Naive thymus-derived CD8-positive, alpha-beta T cell (primary cell): ENCODE results near the gene UBAP2L. TPM values are rescaled to one million over a fixed set of nuclear protein-coding genes. Genes with fewer than 3 reads are reported as not detected.
"Not testable (repeated sequence)": the region's sequence is repeated elsewhere in the genome, so short reads cannot be mapped to it uniquely, and the experiment has no call there.

Experiments
- ATAC-seq, 2 donors: fragments of 150-1000 bp; cut with Tn5 transposase in 1 of 2; sonication (Bioruptor Pico), chemical (Tn5 transposase) in 1 of 2; 1 replicate in 1 of 2; 2 replicates in 1 of 2; pipeline ENCODE4 v1.10.0; 2021; ENCODE audit warnings: mild to moderate bottlenecking in 2 of 2, moderate library complexity in 2 of 2
- POLR2A ChIA-PET: fragments of 350-600 bp; sonication (Branson Sonifier 250); formaldehyde crosslinking; loops from one replicate; lab custom pipeline; 2021; ENCODE audit warnings: antibody characterized with exemption; lab: Charles Lee
- DNase-seq, 10 donors: peaks; one replicate each; pipeline versions ENCODE4 v3.0.0 to v3.0.0-alpha.2; 2020 to 2022
- H3K27ac Mint-ChIP-seq, 10 donors: one replicate each; pipeline ENCODE4 v1.8.0; 2020 to 2022; ENCODE audit warnings: mild to moderate bottlenecking in 10 of 10, mixed read lengths in 10 of 10, moderate library complexity in 4 of 10, inconsistent platforms in 1 of 10
- H3K27me3 Mint-ChIP-seq, 5 donors: one replicate each; pipeline ENCODE4 v1.8.0; 2021 to 2022; ENCODE audit warnings: mixed read lengths in 5 of 5
- H3K36me3 Mint-ChIP-seq, 3 donors: one replicate each; pipeline ENCODE4 v1.8.0; 2020 to 2022; ENCODE audit warnings: mixed read lengths in 3 of 3, mild to moderate bottlenecking in 2 of 3, inconsistent platforms in 1 of 3
- H3K4me1 Mint-ChIP-seq, 4 donors: one replicate each; pipeline ENCODE4 v1.8.0; 2021 to 2022; ENCODE audit warnings: mixed read lengths in 4 of 4
- H3K4me3 Mint-ChIP-seq, 10 donors: one replicate each; pipeline ENCODE4 v1.8.0; 2020 to 2022; ENCODE audit warnings: mild to moderate bottlenecking in 10 of 10, mixed read lengths in 10 of 10, moderate library complexity in 6 of 10, inconsistent platforms in 1 of 10
- H3K9me3 Mint-ChIP-seq, 9 donors: one replicate each; pipeline ENCODE4 v1.8.0; 2020 to 2022; ENCODE audit warnings: mixed read lengths in 9 of 9, mild to moderate bottlenecking in 3 of 9, inconsistent platforms in 1 of 9, moderate library complexity in 1 of 9
- polyA plus RNA-seq, 3 donors: library from polyadenylated mRNA; unstranded; fragments of 300-500 nt; fragmentation: Illumina TruSeq; gene quantifications; one replicate each; pipeline ENCODE4 v1.2.3, GENCODE V29; 2021
- total RNA-seq, 8 experiments: library from RNA in 2 of 8; stranded (reverse) in 2 of 8; gene quantifications; one replicate each; pipeline ENCODE4 v1.2.3 and lab custom pipeline; 2021 to 2026

UBAP2L gene
- total and polyA plus RNA-seq, 5 experiments from 2014 or later = 42.0 to 206 (median 70.5) TPM

DNA sequence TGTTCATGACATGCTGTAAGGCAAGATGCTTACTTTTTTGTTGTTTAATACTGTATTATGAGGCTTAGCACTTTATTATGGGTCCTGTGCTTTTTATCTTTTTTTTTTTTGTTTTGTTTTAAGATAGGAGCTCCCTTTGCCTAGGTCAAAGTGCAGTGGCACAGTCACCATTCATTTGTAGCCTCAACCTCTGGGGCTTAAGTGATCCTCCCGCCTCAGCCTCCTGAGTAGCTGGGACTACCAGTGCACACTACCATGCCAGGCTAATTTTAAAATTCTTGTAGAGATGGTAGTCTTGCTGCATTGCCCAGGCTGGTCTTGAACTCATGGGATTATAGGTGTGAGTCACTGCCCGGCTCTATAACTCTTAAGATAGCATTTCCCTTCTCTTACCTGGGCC lies 4.6 kb downstream of the UBAP2L start:
- H3K36me3 Mint-ChIP-seq = peaks cover 0 to 60% (median 6%) of the 10 kb centered on the region in 3 donors
- H3K4me1 Mint-ChIP-seq = peaks cover 36 to 65% (median 61%) of the 10 kb centered on the region in 4 donors
- POLR2A ChIA-PET = interaction anchor here (0.5 to 0.7 kb wide), 2 partner anchors 28 to 53 kb away, joined by 3 read pairs; no protein-coding TSS in a partner anchor
- H3K27ac Mint-ChIP-seq = peak overlapping the region in 9 of 10 donors; percentile 7 to 99 (median 60)
- H3K4me3 Mint-ChIP-seq = peak overlapping the region in 2 of 10 donors; percentile 23 to 30
- H3K27me3 Mint-ChIP-seq = peaks cover 0 to 2% (median 0%) of the 10 kb centered on the region in 5 donors
- DNase-seq (no peak), ATAC-seq (no peak)
- no peaks in the 10 kb centered on the region for H3K9me3 Mint-ChIP-seq

DNA sequence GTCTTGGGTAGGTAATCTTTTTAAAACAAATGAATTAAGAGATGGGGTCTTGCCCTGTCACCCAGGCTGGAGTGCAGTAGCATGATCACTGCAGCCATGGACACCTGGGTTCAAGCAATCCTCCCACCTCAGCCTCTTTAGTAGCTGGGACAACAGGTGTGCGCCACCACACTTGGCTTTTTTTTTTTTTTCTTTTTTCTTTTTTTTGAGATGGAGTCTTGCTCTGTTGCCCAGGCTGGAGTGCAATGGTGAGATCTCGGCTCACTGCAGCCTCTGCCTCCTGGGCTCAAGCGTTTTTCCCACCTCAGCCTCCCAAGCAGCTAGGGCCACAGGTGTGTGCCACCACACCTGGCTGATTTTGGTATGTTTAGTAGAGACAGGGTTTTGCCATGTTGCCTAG lies 10.4 kb downstream of the UBAP2L start:
- Mint-ChIP-seq H3K4me1 (peaks cover 12 to 27% (median 13%) of the 10 kb centered on the region in 4 donors), H3K36me3 (peaks cover 0 to 95% (median 11%) of the 10 kb centered on the region in 3 donors), H3K27ac (peak overlapping the region in 1 of 10 donors; percentile 22)
- POLR2A ChIA-PET = interaction anchor here (0.6 kb wide), 1 partner anchor 32 kb away, joined by 3 read pairs; no protein-coding TSS in a partner anchor
- not testable (repeated sequence) for H3K27me3 Mint-ChIP-seq, H3K4me3 Mint-ChIP-seq, DNase-seq, ATAC-seq, H3K9me3 Mint-ChIP-seq

DNA sequence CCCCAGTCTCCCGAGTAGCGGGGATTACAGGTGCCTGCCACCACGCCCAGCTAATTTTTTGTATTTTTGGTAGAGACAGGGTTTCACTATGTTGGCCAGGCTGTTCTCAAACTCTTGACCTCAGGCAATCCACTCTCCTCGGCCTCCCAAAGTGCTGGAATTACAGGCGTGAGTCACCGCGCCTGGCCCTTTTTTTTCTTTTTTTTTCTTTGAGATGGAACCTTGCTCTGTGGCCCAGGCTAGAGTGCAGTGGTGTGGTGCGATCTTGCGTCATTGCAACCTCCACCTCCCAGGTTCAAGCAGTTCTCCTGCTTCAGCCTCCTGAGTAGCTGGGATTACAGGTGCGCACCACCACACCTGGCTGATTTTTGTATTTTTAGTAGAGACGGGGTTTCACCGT lies 12.4 kb downstream of the UBAP2L start:
- Mint-ChIP-seq H3K27ac (peak overlapping the region in 4 of 10 donors; percentile 35 to 80 (median 60)), H3K36me3 (peaks cover 0 to 95% (median 9%) of the 10 kb centered on the region in 3 donors), H3K4me1 (peaks cover 0 to 19% (median 6%) of the 10 kb centered on the region in 4 donors)
- H3K4me3 Mint-ChIP-seq, DNase-seq, H3K9me3 Mint-ChIP-seq, POLR2A ChIA-PET, H3K27me3 Mint-ChIP-seq, ATAC-seq: not testable (repeated sequence)

DNA sequence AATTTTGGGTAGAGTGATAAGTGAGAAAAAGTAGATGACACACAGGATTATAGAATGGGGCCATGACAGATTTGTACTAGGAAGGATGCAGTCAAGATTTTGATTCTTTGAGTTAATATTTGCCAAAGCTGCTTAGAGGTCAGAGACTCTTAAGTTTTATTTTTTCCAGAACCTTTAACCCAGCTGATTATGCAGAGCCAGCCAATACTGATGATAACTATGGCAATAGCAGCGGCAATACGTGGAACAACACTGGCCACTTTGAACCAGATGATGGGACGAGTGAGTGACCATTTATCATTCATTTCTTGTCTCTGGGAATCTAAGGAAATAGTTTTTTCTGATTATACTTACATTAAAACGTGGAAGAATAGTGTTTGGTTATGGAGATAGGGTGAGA lies 16.1 kb downstream of the UBAP2L start:
- peaks cover 4 to 96% (median 20%) of the 10 kb centered on the region in 3 donors for H3K36me3 Mint-ChIP-seq
- peaks cover 15 to 39% (median 21%) of the 10 kb centered on the region in 4 donors for H3K4me1 Mint-ChIP-seq
- ATAC-seq (no peak), DNase-seq (no peak)
- H3K27ac Mint-ChIP-seq = peak overlapping the region in 6 of 10 donors; percentile 12 to 83 (median 67)
- no peaks in the 10 kb centered on the region for H3K9me3 Mint-ChIP-seq
- POLR2A ChIA-PET = no interaction called here
- no peaks in the 10 kb centered on the region for H3K27me3 Mint-ChIP-seq
- H3K4me3 Mint-ChIP-seq = no peak overlapping the region

DNA sequence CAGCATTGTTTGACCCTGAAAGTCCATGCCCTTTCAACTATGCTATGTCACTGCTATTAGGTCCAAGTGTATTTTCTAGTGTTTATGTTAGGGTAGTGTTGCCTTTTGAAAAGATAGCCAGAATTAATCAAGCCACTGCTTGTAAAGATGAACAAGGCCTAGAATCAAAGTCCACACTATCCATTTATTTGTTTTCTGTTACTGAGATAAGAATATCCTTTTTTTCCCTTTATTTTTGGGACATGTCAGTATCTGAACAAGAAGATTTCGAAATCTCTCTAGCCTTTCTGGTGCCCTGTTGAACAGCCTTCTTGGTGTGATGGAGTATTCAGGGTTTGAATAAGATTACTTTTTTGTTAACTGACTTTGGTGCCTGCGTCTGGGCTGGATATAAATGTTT lies 16.7 kb downstream of the UBAP2L start:
- H3K4me3 Mint-ChIP-seq = no peak overlapping the region
- ATAC-seq (no peak), DNase-seq (no peak)
- peak overlapping the region in 4 of 10 donors; percentile 3 to 54 (median 51) for H3K27ac Mint-ChIP-seq
- no peaks in the 10 kb centered on the region for H3K9me3 Mint-ChIP-seq
- no peaks in the 10 kb centered on the region for H3K27me3 Mint-ChIP-seq
- POLR2A ChIA-PET = no interaction called here
- H3K36me3 Mint-ChIP-seq = peaks cover 4 to 96% (median 20%) of the 10 kb centered on the region in 3 donors
- H3K4me1 Mint-ChIP-seq = peaks cover 21 to 42% (median 25%) of the 10 kb centered on the region in 4 donors

GRCh38 chr1:154237880-154238506 lies 17.2 kb downstream of the UBAP2L start:
- DNase-seq (no peak), ATAC-seq (no peak)
- POLR2A ChIA-PET = interaction anchor here (1.0 kb wide), 1 partner anchor 16 kb away, joined by 3 read pairs; no protein-coding TSS in a partner anchor
- Mint-ChIP-seq H3K36me3 (peaks cover 4 to 96% (median 25%) of the 10 kb centered on the region in 3 donors), H3K4me3 (no peak overlapping the region), H3K27me3 (no peaks in the 10 kb centered on the region), H3K27ac (peak overlapping the region in 8 of 10 donors; percentile 2 to 63 (median 51)), H3K9me3 (no peaks in the 10 kb centered on the region), H3K4me1 (peaks cover 21 to 44% (median 26%) of the 10 kb centered on the region in 4 donors)

GRCh38 chr1:154239491-154239890 lies 18.7 kb downstream of the UBAP2L start:
- Mint-ChIP-seq H3K36me3 (peaks cover 4 to 98% (median 30%) of the 10 kb centered on the region in 3 donors), H3K27me3 (no peaks in the 10 kb centered on the region), H3K9me3 (no peaks in the 10 kb centered on the region), H3K4me1 (peaks cover 21 to 42% (median 26%) of the 10 kb centered on the region in 4 donors), H3K4me3 (no peak overlapping the region), H3K27ac (peak overlapping the region in 9 of 10 donors; percentile 5 to 74 (median 39))
- ATAC-seq (no peak), DNase-seq (no peak)
- POLR2A ChIA-PET = no interaction called here

- Mint-ChIP-seq H3K36me3 (peaks cover 4 to 97% (median 28%) of the 10 kb centered on the region in 3 donors), H3K4me3 (no peak overlapping the region), H3K27ac (peak overlapping the region; percentile 0 to 90 (median 34)), H3K27me3 (no peaks in the 10 kb centered on the region), H3K9me3 (no peaks in the 10 kb centered on the region), H3K4me1 (peaks cover 20 to 41% (median 26%) of the 10 kb centered on the region in 4 donors)
- ATAC-seq (no peak), DNase-seq (no peak)
- POLR2A ChIA-PET = no interaction called here
Measured at GRCh38 chr1:154240294-154240833, 19.6 kb downstream of the UBAP2L start.

GRCh38 chr1:154241703-154242351 lies 21.1 kb downstream of the UBAP2L start:
- peaks cover 16 to 41% (median 26%) of the 10 kb centered on the region in 4 donors for H3K4me1 Mint-ChIP-seq
- peak in 1 of 2 donors; percentile 50 for ATAC-seq
- H3K27me3 Mint-ChIP-seq = no peaks in the 10 kb centered on the region
- POLR2A ChIA-PET = interaction anchor here (1.2 kb wide), 1 partner anchor 20 kb away, joined by 3 read pairs; no protein-coding TSS in a partner anchor
- peaks cover 4 to 95% (median 26%) of the 10 kb centered on the region in 3 donors for H3K36me3 Mint-ChIP-seq
- peak overlapping the region; percentile 30 to 84 (median 67) for H3K27ac Mint-ChIP-seq
- peak in 2 of 10 donors; percentile 24 to 31 for DNase-seq
- H3K9me3 Mint-ChIP-seq = no peaks in the 10 kb centered on the region
- H3K4me3 Mint-ChIP-seq = no peak overlapping the region

- no peak for DNase-seq
- Mint-ChIP-seq H3K27ac (peak overlapping the region in 5 of 10 donors; percentile 25 to 83 (median 67)), H3K9me3 (no peaks in the 10 kb centered on the region), H3K27me3 (no peaks in the 10 kb centered on the region), H3K4me3 (no peak overlapping the region), H3K4me1 (peaks cover 0 to 2% (median under 1%) of the 10 kb centered on the region in 4 donors), H3K36me3 (peaks cover 20 to 100% (median 41%) of the 10 kb centered on the region in 3 donors)
- ATAC-seq = no peak
- POLR2A ChIA-PET = interaction anchor here (0.6 to 1.0 kb wide), 2 partner anchors 28 to 34 kb away, joined by 3 to 7 read pairs; no protein-coding TSS in a partner anchor
Measured at GRCh38 chr1:154253671-154254070, 32.9 kb downstream of the UBAP2L start.

DNA sequence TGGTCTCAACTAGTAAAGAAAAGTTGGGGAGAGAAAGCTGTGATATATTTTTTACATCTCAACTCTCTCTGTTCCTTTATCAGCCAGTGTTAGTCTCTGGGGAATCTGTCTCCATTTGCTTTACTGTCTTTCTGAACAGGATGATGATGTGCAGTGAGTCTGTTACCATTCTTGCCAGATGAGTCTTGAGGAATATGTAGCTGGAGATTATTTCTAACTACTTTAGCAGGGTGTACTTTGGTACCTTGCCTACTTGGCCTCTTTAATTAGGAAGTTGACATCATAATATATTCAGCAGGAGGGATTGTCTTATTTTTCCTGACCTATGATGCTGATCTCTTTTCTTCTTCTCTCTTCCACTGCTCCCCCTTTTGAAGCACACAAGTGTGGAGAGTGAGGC lies 35.9 kb downstream of the UBAP2L start:
- POLR2A ChIA-PET = interaction anchor here (1.1 kb wide), 1 partner anchor 15 kb away, joined by 6 read pairs; no protein-coding TSS in a partner anchor
- H3K27ac Mint-ChIP-seq = peak overlapping the region in 7 of 10 donors; percentile 2 to 91 (median 64)
- H3K36me3 Mint-ChIP-seq = peaks cover 26 to 100% (median 42%) of the 10 kb centered on the region in 3 donors

DNA sequence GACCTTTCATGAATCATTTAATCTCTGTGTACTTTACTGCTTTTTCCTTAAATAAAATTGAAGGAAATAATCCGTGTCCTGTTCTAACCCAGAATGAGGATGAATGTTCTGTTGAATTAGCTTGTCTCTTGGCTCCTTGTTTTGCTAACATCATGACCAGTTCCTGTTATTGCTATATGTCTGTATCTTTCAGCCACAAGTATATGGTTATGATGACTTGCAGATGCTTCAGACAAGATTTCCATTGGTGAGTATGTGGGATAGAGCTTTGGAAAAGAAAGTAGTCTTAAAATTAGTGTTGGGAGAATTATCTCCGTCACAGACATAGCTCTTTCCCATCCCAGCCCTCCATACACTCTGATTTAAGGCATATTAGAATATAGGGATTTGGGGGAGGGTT lies 38.0 kb downstream of the UBAP2L start:
- DNase-seq (no peak), ATAC-seq (no peak)
- Mint-ChIP-seq H3K27ac (peak overlapping the region in 6 of 10 donors; percentile 13 to 61 (median 38)), H3K9me3 (no peaks in the 10 kb centered on the region), H3K4me1 (peaks cover 6 to 23% (median 9%) of the 10 kb centered on the region in 4 donors), H3K4me3 (no peak overlapping the region), H3K27me3 (no peaks in the 10 kb centered on the region), H3K36me3 (peaks cover 25 to 100% (median 53%) of the 10 kb centered on the region in 3 donors)
- POLR2A ChIA-PET = interaction anchor here (1.4 kb wide), 2 partner anchors 11 to 13 kb away, joined by 3 to 15 read pairs; partner anchors contain the start of gene HAX1

More for the DNA sequence above, 35.9 kb downstream of the UBAP2L start:
- H3K9me3 Mint-ChIP-seq = no peaks in the 10 kb centered on the region
- DNase-seq (no peak), ATAC-seq (no peak)
- peaks cover 0 to 4% (median 2%) of the 10 kb centered on the region in 4 donors for H3K4me1 Mint-ChIP-seq
- no peaks in the 10 kb centered on the region for H3K27me3 Mint-ChIP-seq
- no peak overlapping the region for H3K4me3 Mint-ChIP-seq
